OCI-LY3 (cell line): Measurements from ENCODE around the gene NUDT19.

Source experiments
- EZH2phosphoT487 ChIP-seq: fragments of 200-600 bp; shearing (Covaris generic); IDR thresholded peaks from 2 replicates; pipeline ENCODE4 v1.6.1; 2018; ENCODE audit warnings: antibody characterized with exemption, mixed run types, low read depth
- TF ChIP-seq, protein P1 (sequence below): fragments of 200-600, 300-600 bp; sonication (generic); IDR thresholded peaks from 2 replicates; pipeline ENCODE4 v1.5.1; 2014; ENCODE audit warnings: antibody characterized with exemption, low read length, low read depth

DNA sequence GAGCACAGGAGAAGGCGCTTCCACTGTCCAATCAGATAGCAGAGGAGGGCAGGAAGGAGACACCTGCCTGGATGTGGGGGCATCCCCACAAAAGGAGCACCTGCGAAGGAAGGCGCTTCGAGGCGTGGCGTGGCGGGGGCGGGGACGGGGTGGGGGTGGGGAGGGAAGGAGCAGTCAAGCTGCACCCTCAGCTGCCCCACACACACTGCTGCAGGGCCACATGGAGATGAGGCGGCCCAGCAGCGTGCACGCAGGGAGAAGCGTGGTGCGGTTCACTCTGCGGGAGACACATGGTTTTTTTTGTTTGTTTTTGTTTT, 38.1 kb upstream of the NUDT19 start:
- TF ChIP-seq, protein P1, sequence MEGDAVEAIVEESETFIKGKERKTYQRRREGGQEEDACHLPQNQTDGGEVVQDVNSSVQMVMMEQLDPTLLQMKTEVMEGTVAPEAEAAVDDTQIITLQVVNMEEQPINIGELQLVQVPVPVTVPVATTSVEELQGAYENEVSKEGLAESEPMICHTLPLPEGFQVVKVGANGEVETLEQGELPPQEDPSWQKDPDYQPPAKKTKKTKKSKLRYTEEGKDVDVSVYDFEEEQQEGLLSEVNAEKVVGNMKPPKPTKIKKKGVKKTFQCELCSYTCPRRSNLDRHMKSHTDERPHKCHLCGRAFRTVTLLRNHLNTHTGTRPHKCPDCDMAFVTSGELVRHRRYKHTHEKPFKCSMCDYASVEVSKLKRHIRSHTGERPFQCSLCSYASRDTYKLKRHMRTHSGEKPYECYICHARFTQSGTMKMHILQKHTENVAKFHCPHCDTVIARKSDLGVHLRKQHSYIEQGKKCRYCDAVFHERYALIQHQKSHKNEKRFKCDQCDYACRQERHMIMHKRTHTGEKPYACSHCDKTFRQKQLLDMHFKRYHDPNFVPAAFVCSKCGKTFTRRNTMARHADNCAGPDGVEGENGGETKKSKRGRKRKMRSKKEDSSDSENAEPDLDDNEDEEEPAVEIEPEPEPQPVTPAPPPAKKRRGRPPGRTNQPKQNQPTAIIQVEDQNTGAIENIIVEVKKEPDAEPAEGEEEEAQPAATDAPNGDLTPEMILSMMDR, result no peak
- no peak for TF ChIP-seq EZH2phosphoT487
